Duodenal mucosa (tissue), 2 donors: ENCODE results near the gene CFAP251.
"Not testable (repeated sequence)": the region's sequence is repeated elsewhere in the genome, so short reads cannot be mapped to it uniquely, and the experiment has no call there.

Experiments used
- H3K27ac ChIP-seq: one replicate; pipeline ENCODE4 v1.7.0; 2013; ENCODE audit warnings: low read depth, low read length
- H3K27me3 ChIP-seq, 2 donors: one replicate each; pipeline ENCODE4 v1.7.0; 2013; ENCODE audit warnings: low read length in 2 of 2, control low read depth in 1 of 2; ENCODE audit not compliant: insufficient read depth in 2 of 2, control insufficient read depth in 1 of 2
- H3K36me3 ChIP-seq, 2 donors: one replicate each; pipeline ENCODE4 v1.7.0; 2013; ENCODE audit warnings: low read length in 2 of 2, control low read depth in 1 of 2; ENCODE audit not compliant: insufficient read depth in 2 of 2, control insufficient read depth in 1 of 2
- H3K4me1 ChIP-seq, 2 donors: one replicate each; pipeline ENCODE4 v1.7.0; 2013; ENCODE audit warnings: low read length in 2 of 2, control low read depth in 1 of 2; ENCODE audit not compliant: insufficient read depth in 2 of 2, control insufficient read depth in 1 of 2
- H3K4me3 ChIP-seq, 2 donors: one replicate each; pipeline ENCODE4 v1.7.0; 2013; ENCODE audit warnings: low read length in 2 of 2, low read depth in 1 of 2
- H3K9ac ChIP-seq, 2 donors: one replicate each; pipeline ENCODE4 v1.7.0; 2013; ENCODE audit warnings: low read length in 2 of 2, low read depth in 1 of 2
- H3K9me3 ChIP-seq, 2 donors: one replicate each; pipeline ENCODE4 v1.7.0; 2013; ENCODE audit warnings: low read length in 2 of 2, control low read depth in 1 of 2; ENCODE audit not compliant: control insufficient read depth in 1 of 2

Gene CFAP251, protein sequence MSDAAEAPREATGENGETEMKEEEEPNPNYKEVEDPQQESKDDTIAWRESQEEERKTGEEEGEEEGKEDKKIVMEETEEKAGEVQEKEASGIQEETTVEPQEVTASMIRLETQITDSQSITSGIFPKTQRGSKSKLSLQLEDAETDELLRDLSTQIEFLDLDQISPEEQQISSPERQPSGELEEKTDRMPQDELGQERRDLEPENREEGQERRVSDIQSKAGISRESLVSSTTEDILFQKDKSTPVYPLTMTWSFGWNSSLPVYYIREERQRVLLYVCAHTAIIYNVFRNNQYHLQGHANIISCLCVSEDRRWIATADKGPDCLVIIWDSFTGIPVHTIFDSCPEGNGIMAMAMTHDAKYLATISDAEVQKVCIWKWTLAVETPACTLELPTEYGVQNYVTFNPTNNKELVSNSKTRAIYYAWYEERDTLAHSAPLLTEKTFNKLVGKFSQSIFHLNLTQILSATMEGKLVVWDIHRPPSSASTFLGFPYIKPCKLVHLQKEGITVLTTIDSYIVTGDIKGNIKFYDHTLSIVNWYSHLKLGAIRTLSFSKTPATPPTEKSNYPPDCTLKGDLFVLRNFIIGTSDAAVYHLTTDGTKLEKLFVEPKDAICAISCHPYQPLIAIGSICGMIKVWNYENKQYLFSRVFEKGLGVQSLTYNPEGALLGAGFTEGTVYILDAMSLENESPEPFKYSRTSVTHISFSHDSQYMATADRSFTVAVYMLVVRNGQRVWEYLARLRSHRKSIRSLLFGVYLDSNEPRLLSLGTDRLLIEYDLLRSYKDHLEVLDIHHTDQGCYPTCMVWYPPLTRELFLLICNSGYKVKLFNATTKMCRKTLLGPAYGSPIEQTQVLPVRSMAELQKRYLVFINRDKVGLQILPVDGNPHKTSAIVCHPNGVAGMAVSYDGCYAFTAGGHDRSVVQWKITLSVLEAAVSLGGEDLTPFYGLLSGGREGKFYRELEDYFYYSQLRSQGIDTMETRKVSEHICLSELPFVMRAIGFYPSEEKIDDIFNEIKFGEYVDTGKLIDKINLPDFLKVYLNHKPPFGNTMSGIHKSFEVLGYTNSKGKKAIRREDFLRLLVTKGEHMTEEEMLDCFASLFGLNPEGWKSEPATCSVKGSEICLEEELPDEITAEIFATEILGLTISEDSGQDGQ

DNA sequence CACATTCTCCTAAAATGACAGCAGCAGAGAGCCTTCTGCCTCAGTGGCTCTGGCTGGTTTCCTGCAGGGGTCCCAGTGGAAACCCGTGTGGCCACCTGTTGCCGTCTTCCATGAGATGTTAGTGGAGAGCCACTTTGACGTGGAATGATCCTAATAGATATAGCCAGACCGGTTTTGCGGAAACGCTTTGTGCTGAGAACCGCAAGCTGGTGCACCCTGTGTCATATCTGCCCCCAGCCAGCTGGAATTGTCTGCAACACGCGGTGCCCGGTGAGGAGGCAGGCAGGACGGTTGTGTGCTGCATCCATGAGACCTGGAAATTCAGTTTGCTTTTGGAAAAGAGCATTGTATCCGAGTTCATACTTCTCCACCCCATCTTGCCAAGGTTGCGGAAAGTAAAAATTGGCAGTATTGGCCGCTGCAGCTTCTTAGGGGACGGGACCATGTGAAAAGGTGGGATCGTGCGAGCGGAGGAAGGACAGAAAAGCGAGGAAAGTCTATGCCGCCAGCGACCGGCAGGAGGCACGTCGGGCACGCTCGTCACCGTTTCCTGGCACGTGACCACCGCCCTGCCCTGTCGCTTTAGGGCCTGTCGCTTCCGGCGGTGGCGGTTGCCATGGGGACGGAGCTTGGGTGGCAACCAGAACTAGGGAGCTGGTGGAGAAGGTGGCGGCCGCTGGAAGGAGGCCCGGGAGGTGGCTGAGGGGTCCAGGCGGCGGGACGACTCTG lies at the start of gene CFAP251:
TSS of gene CFAP251 (plus strand) at position 643 of the 729 bp plus-strand sequence. CDS start 2,714 bp downstream, outside the sequence.
- Histone ChIP-seq H3K36me3 (peaks cover 0 to 23% of the 10 kb centered on the region in 2 donors), H3K4me1 (peaks cover 5 to 9% of the 10 kb centered on the region in 2 donors), H3K27ac (no peak within 1 kb of the TSS), H3K27me3 (no peaks in the 10 kb centered on the region), H3K9ac (peak within 1 kb of the TSS; percentile 64 to 71), H3K4me3 (peak within 1 kb of the TSS; percentile 71 to 72), H3K9me3 (no peaks in the 10 kb centered on the region)

DNA sequence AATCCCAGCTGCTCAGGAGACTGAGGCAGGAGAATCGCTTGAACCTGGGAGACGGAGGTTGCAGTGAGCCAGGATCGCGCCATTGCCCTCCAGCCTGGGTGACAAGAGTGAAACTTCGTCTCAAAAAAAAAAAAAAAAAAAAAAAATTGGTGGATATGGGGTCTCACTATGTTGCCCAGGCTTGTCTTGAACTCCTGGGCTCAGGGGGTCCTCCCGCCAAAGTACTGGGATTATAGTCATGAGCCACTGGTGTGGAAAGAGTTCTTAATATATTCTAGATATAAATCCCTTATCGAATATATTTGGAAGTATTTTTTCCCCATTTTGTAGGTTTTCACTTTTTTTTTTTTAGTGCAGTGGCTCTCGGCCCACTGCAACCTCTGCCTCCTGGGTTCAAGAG lies 49.2 kb upstream of the CFAP251 start:
- H3K4me3 ChIP-seq, H3K27me3 ChIP-seq, H3K36me3 ChIP-seq, H3K9ac ChIP-seq, H3K9me3 ChIP-seq, H3K4me1 ChIP-seq, H3K27ac ChIP-seq: not testable (repeated sequence)

DNA sequence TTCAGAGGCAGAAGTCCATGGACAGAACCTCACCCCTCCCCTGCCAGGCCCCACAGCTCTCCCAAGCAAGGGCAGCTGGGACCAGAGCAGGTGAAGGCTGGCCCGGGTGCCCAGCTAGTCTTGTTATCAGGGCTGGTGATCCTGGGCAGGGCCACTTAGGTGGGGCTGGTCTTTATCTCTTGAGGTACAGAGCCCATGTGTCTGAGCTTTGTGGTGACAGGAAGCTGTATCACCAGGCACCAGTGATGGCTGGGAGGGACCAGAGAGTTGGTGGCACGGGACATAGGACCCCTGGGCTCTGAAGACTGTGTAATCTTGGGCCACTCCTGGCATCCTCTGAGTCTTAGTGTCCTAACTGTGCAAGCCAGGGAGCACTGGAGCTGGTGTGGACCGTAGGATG lies 46.9 kb upstream of the CFAP251 start:
- no peak overlapping the region for H3K27ac ChIP-seq
- H3K9me3 ChIP-seq: no peaks in the 10 kb centered on the region
- H3K36me3 ChIP-seq: no peaks in the 10 kb centered on the region
- no peak overlapping the region for H3K4me3 ChIP-seq
- H3K27me3 ChIP-seq: no peaks in the 10 kb centered on the region
- H3K9ac ChIP-seq: no peak overlapping the region
- H3K4me1 ChIP-seq: peaks cover 0 to 4% of the 10 kb centered on the region in 2 donors

DNA sequence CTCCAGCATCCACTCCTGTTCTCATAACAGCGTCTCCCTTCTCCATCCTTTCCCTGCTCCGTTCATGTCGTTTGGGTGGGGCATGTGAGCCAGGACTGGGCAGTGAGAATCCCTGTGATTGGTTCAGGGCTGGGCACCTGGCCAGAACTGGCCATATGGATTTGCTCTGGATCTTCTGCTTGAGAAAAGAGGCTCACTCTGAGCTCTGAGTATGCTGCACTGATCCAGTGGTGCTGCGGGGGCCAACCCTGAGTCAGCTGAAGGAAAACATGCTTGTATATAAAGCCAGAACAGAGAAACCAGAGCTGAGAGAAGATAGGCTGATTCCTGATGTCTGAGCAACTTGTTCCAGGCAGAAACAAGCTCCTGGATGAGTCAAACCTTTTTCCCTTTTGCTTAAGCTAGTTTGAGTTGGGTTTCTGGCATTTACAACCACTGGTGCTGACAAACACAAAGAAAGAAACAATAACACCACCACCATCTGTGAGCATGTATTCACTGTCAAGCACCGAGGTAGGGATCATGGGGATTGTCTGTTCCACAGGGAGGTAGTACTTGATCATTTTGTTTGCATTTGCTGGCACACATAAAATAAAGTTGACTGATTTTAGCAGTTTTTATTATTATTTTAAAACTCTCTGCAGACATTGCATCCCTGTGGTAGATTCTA lies 45.7 kb upstream of the CFAP251 start:
- Histone ChIP-seq H3K27me3 (no peaks in the 10 kb centered on the region), H3K27ac (no peak overlapping the region), H3K4me3 (no peak overlapping the region), H3K9me3 (no peaks in the 10 kb centered on the region), H3K9ac (no peak overlapping the region), H3K4me1 (peaks cover 0 to 4% of the 10 kb centered on the region in 2 donors), H3K36me3 (no peaks in the 10 kb centered on the region)

DNA sequence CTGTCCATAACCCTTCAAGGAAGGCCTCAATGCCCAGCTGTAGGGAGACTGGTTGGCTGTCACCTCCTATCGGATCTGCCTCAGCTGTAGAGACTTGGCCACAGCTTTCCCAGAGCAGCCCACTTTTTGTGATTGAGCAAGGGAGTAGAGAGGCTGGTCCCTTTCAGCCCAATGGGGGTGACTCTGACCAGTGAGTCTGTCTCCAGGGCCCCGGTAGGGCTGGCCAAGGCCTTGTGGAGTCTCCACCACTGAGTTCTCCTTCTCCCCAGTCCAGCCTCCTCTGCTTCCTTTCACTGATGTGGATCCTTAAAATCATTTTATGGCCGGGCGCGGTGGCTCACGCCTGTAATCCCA lies 45.2 kb upstream of the CFAP251 start:
- Histone ChIP-seq H3K27ac (no peak overlapping the region), H3K9ac (no peak overlapping the region)

DNA sequence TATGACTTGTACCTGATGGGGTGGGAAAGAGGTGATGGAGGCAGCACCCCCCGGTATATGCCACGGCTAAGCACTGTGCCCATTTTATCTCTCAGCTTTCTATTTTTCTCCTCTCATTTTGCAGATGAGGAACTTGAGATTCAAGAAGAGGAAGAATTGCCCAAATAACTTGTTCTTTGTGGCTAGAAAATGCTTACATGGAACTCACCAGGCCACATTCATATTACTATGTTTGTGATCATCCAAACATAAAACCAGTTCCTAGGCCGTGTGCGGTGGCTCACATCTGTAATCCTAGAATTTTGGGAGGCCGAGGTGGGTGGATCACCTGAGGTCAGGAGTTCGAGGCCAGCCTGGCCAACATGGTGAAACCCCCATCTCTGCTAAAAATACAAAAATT lies 44.3 kb upstream of the CFAP251 start:
- Histone ChIP-seq H3K9ac (no peak overlapping the region), H3K9me3 (no peaks in the 10 kb centered on the region), H3K4me1 (peaks cover 0 to 4% of the 10 kb centered on the region in 2 donors), H3K4me3 (no peak overlapping the region), H3K27me3 (no peaks in the 10 kb centered on the region), H3K27ac (no peak overlapping the region), H3K36me3 (no peaks in the 10 kb centered on the region)

More for the DNA sequence above, 45.2 kb upstream of the CFAP251 start:
- H3K4me1 ChIP-seq: peaks cover 0 to 4% of the 10 kb centered on the region in 2 donors
- H3K27me3 ChIP-seq: no peaks in the 10 kb centered on the region
- no peak overlapping the region for H3K4me3 ChIP-seq
- H3K36me3 ChIP-seq: no peaks in the 10 kb centered on the region
- H3K9me3 ChIP-seq: no peaks in the 10 kb centered on the region

DNA sequence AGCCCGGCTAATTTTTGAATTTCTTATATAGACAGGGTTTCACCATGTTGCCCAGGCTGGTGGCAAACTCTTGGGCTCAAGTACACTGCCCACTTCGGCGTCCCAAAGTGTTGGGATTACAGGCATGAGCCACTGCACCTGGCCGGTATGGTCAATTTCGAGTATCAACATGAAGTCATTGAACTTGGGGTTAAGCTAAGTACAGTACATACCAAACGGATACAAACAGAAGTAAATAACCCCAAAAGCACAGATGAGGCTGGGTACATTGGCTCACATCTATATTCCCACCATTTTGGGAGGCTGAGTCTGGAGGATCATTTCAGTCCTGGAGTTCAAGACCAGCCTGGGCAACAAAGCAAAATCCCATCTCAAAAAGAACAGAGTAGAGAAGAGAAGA lies 42.8 kb upstream of the CFAP251 start:
- Histone ChIP-seq H3K9ac (no peak overlapping the region), H3K9me3 (no peaks in the 10 kb centered on the region), H3K4me3 (no peak overlapping the region), H3K27me3 (no peaks in the 10 kb centered on the region), H3K27ac (no peak overlapping the region), H3K4me1 (peaks cover 0 to 4% of the 10 kb centered on the region in 2 donors), H3K36me3 (no peaks in the 10 kb centered on the region)

DNA sequence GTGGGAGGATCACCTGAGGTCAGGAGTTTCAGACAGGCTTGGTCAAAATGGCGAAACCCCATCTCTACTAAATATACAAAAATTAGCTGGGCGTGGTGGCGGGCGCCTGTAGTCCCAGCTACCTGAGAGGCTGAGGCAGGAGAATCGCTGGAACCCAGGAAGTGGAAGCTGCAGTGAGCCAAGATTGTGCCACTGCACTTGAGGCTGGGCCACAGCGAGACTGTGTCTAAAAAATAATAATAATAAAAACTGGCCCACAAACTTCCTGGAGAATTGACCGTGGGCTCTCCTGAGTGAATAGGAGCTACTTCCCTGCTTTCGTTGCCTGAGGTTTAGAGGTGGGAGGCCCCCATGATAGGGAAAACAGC lies 42.3 kb upstream of the CFAP251 start:
- H3K9me3 ChIP-seq, H3K4me3 ChIP-seq, H3K27ac ChIP-seq, H3K36me3 ChIP-seq, H3K4me1 ChIP-seq, H3K9ac ChIP-seq, H3K27me3 ChIP-seq: not testable (repeated sequence)

DNA sequence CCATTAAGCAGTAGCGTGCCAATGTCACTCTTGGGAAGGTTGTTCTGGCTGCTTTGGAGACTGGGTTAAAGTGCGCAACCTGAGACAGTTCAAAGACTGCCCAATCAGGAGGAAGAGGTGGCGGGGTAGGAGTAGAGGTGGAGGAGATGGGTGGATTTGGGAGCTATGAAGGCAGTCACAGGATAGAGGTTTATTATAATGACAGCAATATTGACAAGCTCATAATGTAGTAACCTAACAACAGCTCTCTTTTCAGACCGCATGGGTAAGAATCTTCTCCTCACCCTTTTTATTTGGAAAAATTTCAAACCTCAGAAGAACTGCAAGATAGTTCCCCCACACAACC lies 35.1 kb upstream of the CFAP251 start:
- Histone ChIP-seq H3K4me3 (no peak overlapping the region), H3K4me1 (peaks cover 3% of the 10 kb centered on the region in 2 donors), H3K36me3 (no peaks in the 10 kb centered on the region), H3K9ac (no peak overlapping the region), H3K9me3 (no peaks in the 10 kb centered on the region), H3K27me3 (no peaks in the 10 kb centered on the region), H3K27ac (no peak overlapping the region)
